Measurements from ENCODE around the gene MYOZ3. TPM values are rescaled to one million over a fixed set of nuclear protein-coding genes. Genes with fewer than 3 reads are reported as not detected.

The MYOZ3 gene
- total RNA-seq, 4 donors from 2014 or later, result 0.17 to 1.2 (median 0.46) TPM; not detected in 1

GRCh38 chr5:150676578-150676977 lies 15.5 kb downstream of the MYOZ3 start:
- Histone ChIP-seq H3K36me3 (peaks cover 0 to 10% (median 0%) of the 10 kb centered on the region in 4 donors), H3K9me3 (no peaks in the 10 kb centered on the region), H3K27ac (replicated peaks in 1 of 4) (no peak overlapping the region), H3K27me3 (peaks cover 0 to 12% (median 5%) of the 10 kb centered on the region in 4 donors), H3K4me3 (no peak overlapping the region), H3K4me1 (peaks cover 22 to 32% (median 27%) of the 10 kb centered on the region in 4 donors)
- no peak for DNase-seq (ENCODE audit: extremely low spot score)
- no peak for TF ChIP-seq CTCF (IDR thresholded peaks at IDR 0.05)
- WGBS, result 94% methylated on average over 7 of the region's 9 CpGs
- intact Hi-C loops (cut with DNase I), result no loop called here

- DNase-seq (ENCODE audit: extremely low spot score), result no peak
- Histone ChIP-seq H3K27ac (replicated peaks in 1 of 4) (no peak overlapping the region), H3K4me1 (no peaks in the 10 kb centered on the region), H3K4me3 (no peak overlapping the region), H3K9me3 (no peaks in the 10 kb centered on the region), H3K36me3 (peaks cover 35 to 63% (median 53%) of the 10 kb centered on the region in 4 donors), H3K27me3 (no peaks in the 10 kb centered on the region)
- 88% methylated on average over 1 of the region's 1 CpG for WGBS
- intact Hi-C loops (cut with DNase I), result no loop called here
- TF ChIP-seq POLR2A (IDR thresholded peaks at IDR 0.05; ENCODE audit: low read depth) (no peak), CTCF (IDR thresholded peaks at IDR 0.05) (no peak), EP300 (IDR thresholded peaks at IDR 0.05) (no peak), POLR2AphosphoS5 (IDR thresholded peaks at IDR 0.05) (no peak)
Measured at GRCh38 chr5:150689120-150689519, 28.1 kb downstream of the MYOZ3 start.

GRCh38 chr5:150690760-150691159 lies 29.7 kb downstream of the MYOZ3 start:
- 68% methylated on average over 6 of the region's 6 CpGs for WGBS
- no peaks in the 10 kb centered on the region for H3K4me1 ChIP-seq
- TF ChIP-seq CTCF (IDR thresholded peaks at IDR 0.05) (no peak), POLR2A (IDR thresholded peaks at IDR 0.05; ENCODE audit: low read depth) (no peak), EP300 (IDR thresholded peaks at IDR 0.05) (no peak), POLR2AphosphoS5 (IDR thresholded peaks at IDR 0.05) (no peak)
- intact Hi-C loops (cut with DNase I), result no loop called here
- no peak overlapping the region for H3K27ac ChIP-seq (replicated peaks in 1 of 4)
- no peak overlapping the region for H3K4me3 ChIP-seq
- DNase-seq (ENCODE audit: extremely low spot score), result no peak
- peaks cover 51 to 79% (median 69%) of the 10 kb centered on the region in 4 donors for H3K36me3 ChIP-seq
- no peaks in the 10 kb centered on the region for H3K27me3 ChIP-seq
- no peaks in the 10 kb centered on the region for H3K9me3 ChIP-seq

DNA sequence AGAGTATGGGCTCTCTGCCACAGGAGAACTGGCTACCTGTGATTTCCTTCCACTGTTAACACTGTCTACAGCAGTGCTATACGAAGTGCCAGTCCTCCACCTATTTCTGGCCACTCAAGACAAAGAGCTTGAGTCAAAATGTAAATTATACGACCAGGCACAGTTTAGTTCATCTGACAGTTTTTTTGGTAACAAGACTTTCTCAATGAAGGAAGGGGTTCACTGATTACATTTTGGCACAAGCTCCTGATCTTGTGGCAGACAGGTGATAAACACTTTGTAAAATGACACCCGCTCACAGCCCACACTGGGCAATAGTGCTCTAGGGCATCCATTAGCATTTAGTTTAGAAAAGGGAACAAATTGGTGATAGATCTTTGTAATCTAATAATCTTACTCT lies 31.2 kb downstream of the MYOZ3 start:
- H3K27ac ChIP-seq (replicated peaks in 1 of 4), result no peak overlapping the region
- peaks cover 66 to 90% (median 82%) of the 10 kb centered on the region in 4 donors for H3K36me3 ChIP-seq
- no peaks in the 10 kb centered on the region for H3K4me1 ChIP-seq
- TF ChIP-seq CTCF (IDR thresholded peaks at IDR 0.05), result no peak
- no peak for DNase-seq (ENCODE audit: extremely low spot score)
- WGBS, result 80% methylated on average over 3 of the region's 3 CpGs
- H3K4me3 ChIP-seq, result no peak overlapping the region
- no peaks in the 10 kb centered on the region for H3K27me3 ChIP-seq
- intact Hi-C loops (cut with DNase I), result no loop called here
- H3K9me3 ChIP-seq, result no peaks in the 10 kb centered on the region

DNA sequence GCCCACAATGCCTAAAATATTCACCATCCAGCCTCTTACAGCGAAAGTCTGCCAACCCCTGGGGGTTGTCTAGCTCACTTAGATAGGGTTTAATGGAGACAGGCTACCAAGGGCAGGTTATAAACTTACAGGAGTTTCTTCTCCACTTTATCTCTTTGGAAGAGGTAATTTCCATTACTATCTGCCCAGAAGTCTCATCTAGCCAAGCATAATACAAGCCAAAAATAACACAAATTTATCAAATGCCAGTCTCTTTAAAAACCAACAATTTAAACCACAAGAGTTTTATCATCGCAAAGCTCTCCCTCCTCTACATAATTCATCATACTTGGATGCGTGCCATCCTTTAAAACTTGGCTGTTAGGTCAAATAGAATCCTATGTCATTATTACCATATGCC lies 33.6 kb downstream of the MYOZ3 start:
- DNase-seq (ENCODE audit: extremely low spot score), result no peak
- H3K4me3 ChIP-seq, result no peak overlapping the region
- 72% methylated on average over 3 of the region's 3 CpGs for WGBS
- H3K27ac ChIP-seq (replicated peaks in 1 of 4), result no peak overlapping the region
- no peaks in the 10 kb centered on the region for H3K27me3 ChIP-seq
- intact Hi-C loops (cut with DNase I), result no loop called here
- peaks cover 82 to 93% (median 87%) of the 10 kb centered on the region in 4 donors for H3K36me3 ChIP-seq
- TF ChIP-seq EP300 (IDR thresholded peaks at IDR 0.05), result no peak
- TF ChIP-seq POLR2A (IDR thresholded peaks at IDR 0.05; ENCODE audit: low read depth), result no peak
- TF ChIP-seq POLR2AphosphoS5 (IDR thresholded peaks at IDR 0.05), result no peak
- TF ChIP-seq CTCF (IDR thresholded peaks at IDR 0.05), result no peak
- peaks cover 8 to 16% (median 12%) of the 10 kb centered on the region in 4 donors for H3K4me1 ChIP-seq
- no peaks in the 10 kb centered on the region for H3K9me3 ChIP-seq

All from esophagus muscularis mucosa (tissue), 4 donors.